Calu3 (cell line): Measurements from ENCODE around the gene STAC3. TPM values are rescaled to one million over a fixed set of nuclear protein-coding genes. Genes with fewer than 3 reads are reported as not detected.
A peak's percentile ranks its signal among the peaks of the same experiment; 100 is the strongest.

Experiments used
- BruUV-seq: library from RNA; stranded (reverse); fragments of 400-500 nt; replicated peaks from 2 replicates; lab custom pipeline; 2021; lab: Mats Ljungman, UMichigan
- CTCF ChIA-PET: fragments of 300-600 bp; sonication (Branson Sonifier 250); formaldehyde crosslinking; loops from one replicate; lab custom pipeline; 2022; ENCODE audit warnings: antibody characterized with exemption; lab: Charles Lee
- DNase-seq: peaks from one replicate; pipeline ENCODE4 v3.0.0; 2022
- H3K27ac Mint-ChIP-seq: one replicate; pipeline ENCODE4 v1.8.0; 2022; ENCODE audit warnings: mixed read lengths; ENCODE audit not compliant: unreplicated experiment
- H3K27me3 Mint-ChIP-seq: one replicate; pipeline ENCODE4 v1.8.0; 2022; ENCODE audit warnings: mixed read lengths; ENCODE audit not compliant: unreplicated experiment
- H3K36me3 Mint-ChIP-seq: one replicate; pipeline ENCODE4 v1.8.0; 2022; ENCODE audit warnings: mild to moderate bottlenecking, moderate library complexity, mixed read lengths; ENCODE audit not compliant: insufficient read depth, unreplicated experiment
- H3K4me1 Mint-ChIP-seq: one replicate; pipeline ENCODE4 v1.8.0; 2022; ENCODE audit warnings: mild to moderate bottlenecking, low read depth, mixed read lengths; ENCODE audit not compliant: unreplicated experiment
- H3K4me3 Mint-ChIP-seq: one replicate; pipeline ENCODE4 v1.8.0; 2022; ENCODE audit warnings: mild to moderate bottlenecking, low read depth, moderate library complexity, mixed read lengths; ENCODE audit not compliant: unreplicated experiment
- H3K9me3 Mint-ChIP-seq: one replicate; pipeline ENCODE4 v1.8.0; 2022; ENCODE audit warnings: low read depth, mixed read lengths; ENCODE audit not compliant: unreplicated experiment
- intact Hi-C: fragments of 100-400 bp; cut with micrococcal nuclease; formaldehyde crosslinking; loops from one replicate; pipeline ENCODE4 v1.10.0; 2022; ENCODE audit not compliant: unreplicated experiment
- total RNA-seq: library from RNA; stranded (reverse); gene quantifications from 2 replicates; pipeline ENCODE4 v1.2.3, GENCODE V29; 2022
- TF ChIP-seq, protein P1 (sequence below): fragments of 200-600 bp; IDR thresholded peaks from one replicate; pipeline ENCODE4 v1.8.0; 2022; ENCODE audit warnings: antibody characterized with exemption; ENCODE audit not compliant: unreplicated experiment

Gene STAC3
- total RNA-seq, 1 experiment from 2014 or later = 5.0 TPM

DNA sequence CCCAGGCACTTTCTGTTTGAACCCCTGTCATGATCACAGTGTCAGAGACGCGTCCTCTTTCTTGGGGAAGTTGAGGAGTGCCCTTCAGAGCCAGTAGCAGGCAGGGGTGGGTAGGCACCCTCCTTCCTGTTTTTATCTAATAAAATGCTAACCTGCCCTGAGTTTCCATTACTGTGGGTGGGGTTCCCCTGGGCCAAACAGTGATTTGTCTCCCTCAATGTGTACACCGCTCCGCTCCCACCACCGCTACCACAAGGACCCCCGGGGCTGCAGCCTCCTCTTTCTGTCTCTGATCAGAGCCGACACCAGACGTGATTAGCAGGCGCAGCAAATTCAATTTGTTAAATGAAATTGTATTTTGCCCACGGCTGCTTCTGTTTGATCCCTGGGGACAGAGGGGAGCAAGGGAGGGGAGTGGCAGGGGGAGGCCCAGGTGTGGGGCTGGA lies 16.4 kb downstream of the STAC3 start:
- TF ChIP-seq, protein P1, sequence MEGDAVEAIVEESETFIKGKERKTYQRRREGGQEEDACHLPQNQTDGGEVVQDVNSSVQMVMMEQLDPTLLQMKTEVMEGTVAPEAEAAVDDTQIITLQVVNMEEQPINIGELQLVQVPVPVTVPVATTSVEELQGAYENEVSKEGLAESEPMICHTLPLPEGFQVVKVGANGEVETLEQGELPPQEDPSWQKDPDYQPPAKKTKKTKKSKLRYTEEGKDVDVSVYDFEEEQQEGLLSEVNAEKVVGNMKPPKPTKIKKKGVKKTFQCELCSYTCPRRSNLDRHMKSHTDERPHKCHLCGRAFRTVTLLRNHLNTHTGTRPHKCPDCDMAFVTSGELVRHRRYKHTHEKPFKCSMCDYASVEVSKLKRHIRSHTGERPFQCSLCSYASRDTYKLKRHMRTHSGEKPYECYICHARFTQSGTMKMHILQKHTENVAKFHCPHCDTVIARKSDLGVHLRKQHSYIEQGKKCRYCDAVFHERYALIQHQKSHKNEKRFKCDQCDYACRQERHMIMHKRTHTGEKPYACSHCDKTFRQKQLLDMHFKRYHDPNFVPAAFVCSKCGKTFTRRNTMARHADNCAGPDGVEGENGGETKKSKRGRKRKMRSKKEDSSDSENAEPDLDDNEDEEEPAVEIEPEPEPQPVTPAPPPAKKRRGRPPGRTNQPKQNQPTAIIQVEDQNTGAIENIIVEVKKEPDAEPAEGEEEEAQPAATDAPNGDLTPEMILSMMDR = no peak
- H3K4me3 Mint-ChIP-seq = no peak overlapping the region
- BruUV-seq = no TSS peak
- peaks cover 90% of the 10 kb centered on the region for H3K36me3 Mint-ChIP-seq
- no peaks in the 10 kb centered on the region for H3K9me3 Mint-ChIP-seq
- H3K27ac Mint-ChIP-seq = peak overlapping the region; percentile 20
- DNase-seq = no peak
- intact Hi-C loops = no loop called here
- peaks cover 24% of the 10 kb centered on the region for H3K4me1 Mint-ChIP-seq
- CTCF ChIA-PET = interaction anchor here (0.6 kb wide), 1 partner anchor 21 kb away, joined by 4 read pairs; no protein-coding TSS in a partner anchor
- peaks cover 21% of the 10 kb centered on the region for H3K27me3 Mint-ChIP-seq

DNA sequence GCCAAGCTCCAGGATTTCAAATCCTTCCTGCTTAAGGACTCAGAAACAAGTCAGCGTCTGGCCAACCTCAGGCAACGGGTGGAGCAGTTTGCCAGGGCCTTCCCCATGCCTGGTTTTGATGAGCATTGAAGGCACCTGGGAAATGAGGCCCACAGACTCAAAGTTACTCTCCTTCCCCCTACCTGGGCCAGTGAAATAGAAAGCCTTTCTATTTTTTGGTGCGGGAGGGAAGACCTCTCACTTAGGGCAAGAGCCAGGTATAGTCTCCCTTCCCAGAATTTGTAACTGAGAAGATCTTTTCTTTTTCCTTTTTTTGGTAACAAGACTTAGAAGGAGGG lies 16.8 kb downstream of the STAC3 start:
- H3K27ac Mint-ChIP-seq = peak overlapping the region; percentile 20
- BruUV-seq = no TSS peak

DNA sequence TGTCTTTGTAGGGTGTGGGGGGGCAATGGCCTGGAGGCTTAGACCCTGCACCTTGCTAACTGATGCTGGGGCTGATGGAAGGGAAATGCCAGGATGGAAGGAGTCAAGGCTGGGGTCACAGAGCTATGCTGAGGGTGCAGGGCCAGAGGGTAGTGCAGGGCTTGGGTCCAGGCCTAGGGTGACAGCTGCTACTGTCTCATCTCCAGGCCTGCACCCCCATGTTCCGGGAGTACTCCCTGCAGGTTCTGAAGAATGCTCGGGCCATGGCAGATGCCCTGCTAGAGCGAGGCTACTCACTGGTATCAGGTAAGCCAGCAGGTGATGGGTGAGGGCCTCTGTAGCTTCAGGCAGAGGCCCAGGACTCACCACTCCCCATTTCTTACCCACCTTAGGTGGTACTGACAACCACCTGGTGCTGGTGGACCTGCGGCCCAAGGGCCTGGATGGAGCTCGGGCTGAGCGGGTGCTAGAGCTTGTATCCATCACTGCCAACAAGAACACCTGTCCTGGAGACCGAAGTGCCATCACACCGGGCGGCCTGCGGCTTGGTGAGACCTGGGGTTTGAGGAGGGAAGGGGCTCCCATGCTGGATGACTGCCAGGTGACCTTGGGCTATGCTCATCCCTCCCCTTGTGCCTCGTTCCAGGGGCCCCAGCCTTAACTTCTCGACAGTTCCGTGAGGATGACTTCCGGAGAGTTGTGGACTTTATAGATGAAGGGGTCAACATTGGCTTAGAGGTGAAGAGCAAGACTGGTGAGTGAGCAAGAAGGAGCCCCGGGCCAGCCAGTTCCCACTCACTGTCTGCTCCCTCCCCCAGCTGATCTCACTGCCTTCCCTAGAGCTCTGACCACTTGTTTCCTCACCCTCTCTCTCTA lies 17.4 kb downstream of the STAC3 start:
- intact Hi-C loops = no loop called here
- no peaks in the 10 kb centered on the region for H3K9me3 Mint-ChIP-seq
- peaks cover 11% of the 10 kb centered on the region for H3K27me3 Mint-ChIP-seq
- CTCF ChIA-PET = interaction anchor here (0.6 to 1.0 kb wide), 3 partner anchors 10 to 20 kb away, joined by 4 to 7 read pairs (median 5); no protein-coding TSS in a partner anchor
- TF ChIP-seq, protein P1 = no peak
- BruUV-seq = no TSS peak
- H3K4me3 Mint-ChIP-seq = no peak overlapping the region
- peaks cover 22% of the 10 kb centered on the region for H3K4me1 Mint-ChIP-seq
- peaks cover 90% of the 10 kb centered on the region for H3K36me3 Mint-ChIP-seq
- DNase-seq = no peak
- peak overlapping the region; percentile 20 for H3K27ac Mint-ChIP-seq

More for the DNA sequence above, 16.8 kb downstream of the STAC3 start:
- DNase-seq = no peak
- H3K9me3 Mint-ChIP-seq = no peaks in the 10 kb centered on the region
- H3K36me3 Mint-ChIP-seq = peaks cover 90% of the 10 kb centered on the region
- peaks cover 17% of the 10 kb centered on the region for H3K27me3 Mint-ChIP-seq
- H3K4me3 Mint-ChIP-seq = no peak overlapping the region
- intact Hi-C loops = no loop called here
- CTCF ChIA-PET = interaction anchor here (0.6 kb wide), 1 partner anchor 21 kb away, joined by 4 read pairs; no protein-coding TSS in a partner anchor
- TF ChIP-seq, protein P1 = no peak
- peaks cover 22% of the 10 kb centered on the region for H3K4me1 Mint-ChIP-seq

DNA sequence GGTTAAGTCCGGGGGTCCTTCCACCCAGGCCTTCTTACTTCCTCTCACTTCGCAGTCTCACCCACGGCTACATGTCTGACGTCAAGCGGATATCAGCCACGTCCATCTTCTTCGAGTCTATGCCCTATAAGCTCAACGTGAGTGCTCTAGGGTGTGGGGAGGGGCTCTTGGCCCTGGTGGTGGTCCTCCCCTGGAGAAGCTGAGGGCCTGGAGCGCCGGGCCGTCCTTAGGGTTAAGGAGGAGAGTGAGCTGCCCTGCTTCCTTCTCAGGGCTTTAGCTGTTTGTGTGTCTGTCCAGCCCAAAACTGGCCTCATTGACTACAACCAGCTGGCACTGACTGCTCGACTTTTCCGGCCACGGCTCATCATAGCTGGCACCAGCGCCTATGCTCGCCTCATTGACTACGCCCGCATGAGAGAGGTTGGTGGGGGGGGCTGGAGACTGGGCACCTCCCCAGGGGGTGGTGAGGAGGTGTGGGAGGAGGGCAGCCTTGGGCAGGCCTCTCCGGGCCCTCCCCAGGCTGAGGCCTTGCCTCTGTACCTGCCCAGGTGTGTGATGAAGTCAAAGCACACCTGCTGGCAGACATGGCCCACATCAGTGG lies 18.7 kb downstream of the STAC3 start:
- Mint-ChIP-seq H3K27ac (no peak overlapping the region), H3K4me3 (no peak overlapping the region), H3K4me1 (peaks cover 28% of the 10 kb centered on the region), H3K9me3 (no peaks in the 10 kb centered on the region), H3K36me3 (peaks cover 79% of the 10 kb centered on the region), H3K27me3 (peaks cover 10% of the 10 kb centered on the region)
- no TSS peak for BruUV-seq
- intact Hi-C loops = no loop called here
- CTCF ChIA-PET = interaction anchor here (1.0 to 2.0 kb wide), 2 partner anchors 10 to 19 kb away, joined by 6 to 7 read pairs; no protein-coding TSS in a partner anchor
- no peak for DNase-seq
- TF ChIP-seq, protein P1 = no peak
